ENCODE measurements around the gene NFKB2. TPM values are rescaled to one million over a fixed set of nuclear protein-coding genes. Genes with fewer than 3 reads are reported as not detected.

The NFKB2 gene
- total RNA-seq, 1 donor from 2014 or later, result 7.5 TPM

GRCh38 chr10:102421757-102422512, 26.4 kb downstream of the NFKB2 start:
- peak overlapping the region; percentile 81 for H3K4me3 Mint-ChIP-seq (ENCODE audit: unreplicated experiment)
- no peak for TF ChIP-seq CTCF (IDR thresholded peaks at IDR 0.05; ENCODE audit: partially characterized antibody, unreplicated experiment)
- DNase-seq, result no peak
- H3K4me1 Mint-ChIP-seq (ENCODE audit: low read depth, unreplicated experiment), result peaks cover 17% of the 10 kb centered on the region
- peaks cover 13% of the 10 kb centered on the region for H3K27me3 Mint-ChIP-seq (ENCODE audit: unreplicated experiment)
- no peak overlapping the region for H3K27ac Mint-ChIP-seq (ENCODE audit: unreplicated experiment)
- H3K9me3 Mint-ChIP-seq (ENCODE audit: unreplicated experiment), result peaks cover 9% of the 10 kb centered on the region
- H3K36me3 Mint-ChIP-seq (ENCODE audit: unreplicated experiment), result no peaks in the 10 kb centered on the region

GRCh38 chr10:102422545-102423129, 27.1 kb downstream of the NFKB2 start:
- TF ChIP-seq CTCF (IDR thresholded peaks at IDR 0.05; ENCODE audit: partially characterized antibody, unreplicated experiment), result peak; percentile 53
- peak; percentile 88 for DNase-seq
- H3K4me1 Mint-ChIP-seq (ENCODE audit: low read depth, unreplicated experiment), result peaks cover 13% of the 10 kb centered on the region
- no peak overlapping the region for H3K27ac Mint-ChIP-seq (ENCODE audit: unreplicated experiment)
- peaks cover 13% of the 10 kb centered on the region for H3K27me3 Mint-ChIP-seq (ENCODE audit: unreplicated experiment)
- peak overlapping the region; percentile 79 for H3K4me3 Mint-ChIP-seq (ENCODE audit: unreplicated experiment)
- H3K36me3 Mint-ChIP-seq (ENCODE audit: unreplicated experiment), result no peaks in the 10 kb centered on the region
- H3K9me3 Mint-ChIP-seq (ENCODE audit: unreplicated experiment), result peaks cover 6% of the 10 kb centered on the region

DNA sequence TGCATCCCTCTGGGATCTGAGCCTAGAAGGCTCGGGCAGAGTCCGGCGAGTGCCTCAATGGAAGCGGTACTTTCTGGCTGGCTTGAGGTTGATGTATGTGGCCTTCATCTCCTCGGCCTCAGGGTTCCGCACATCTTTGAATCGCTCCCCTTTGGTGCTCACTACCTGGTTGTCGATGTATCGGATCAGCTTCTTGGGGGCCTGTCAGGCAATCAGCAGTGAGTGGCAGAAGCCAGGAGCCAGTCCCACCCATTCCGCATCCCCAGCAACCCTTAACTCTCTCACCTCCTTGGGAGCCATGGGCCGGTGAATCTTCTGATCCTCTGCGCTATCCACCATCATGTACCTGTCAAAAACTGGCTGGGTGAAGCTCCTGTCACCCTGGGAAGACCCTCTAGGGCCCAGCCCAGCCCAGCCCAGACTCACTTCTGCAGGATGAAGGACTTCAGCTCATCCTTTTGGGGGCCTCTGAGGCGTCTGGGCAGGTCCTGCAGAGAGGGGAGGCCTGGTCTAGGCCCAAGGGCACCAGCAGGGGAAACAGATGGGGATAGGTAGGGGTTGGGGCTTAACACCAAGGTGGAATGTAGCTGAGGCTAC, 28.0 kb downstream of the NFKB2 start:
- H3K4me3 Mint-ChIP-seq (ENCODE audit: unreplicated experiment), result no peak overlapping the region
- H3K27ac Mint-ChIP-seq (ENCODE audit: unreplicated experiment), result no peak overlapping the region
- H3K36me3 Mint-ChIP-seq (ENCODE audit: unreplicated experiment), result no peaks in the 10 kb centered on the region
- H3K9me3 Mint-ChIP-seq (ENCODE audit: unreplicated experiment), result peaks cover 3% of the 10 kb centered on the region
- DNase-seq, result no peak
- peaks cover 7% of the 10 kb centered on the region for H3K4me1 Mint-ChIP-seq (ENCODE audit: low read depth, unreplicated experiment)
- TF ChIP-seq CTCF (IDR thresholded peaks at IDR 0.05; ENCODE audit: partially characterized antibody, unreplicated experiment), result no peak
- H3K27me3 Mint-ChIP-seq (ENCODE audit: unreplicated experiment), result peaks cover 13% of the 10 kb centered on the region

GRCh38 chr10:102424145-102424544, 28.6 kb downstream of the NFKB2 start:
- Mint-ChIP-seq H3K9me3 (ENCODE audit: unreplicated experiment) (peaks cover 2% of the 10 kb centered on the region), H3K36me3 (ENCODE audit: unreplicated experiment) (no peaks in the 10 kb centered on the region), H3K27me3 (ENCODE audit: unreplicated experiment) (peaks cover 9% of the 10 kb centered on the region), H3K27ac (ENCODE audit: unreplicated experiment) (no peak overlapping the region), H3K4me1 (ENCODE audit: low read depth, unreplicated experiment) (peaks cover 6% of the 10 kb centered on the region), H3K4me3 (ENCODE audit: unreplicated experiment) (no peak overlapping the region)
- TF ChIP-seq CTCF (IDR thresholded peaks at IDR 0.05; ENCODE audit: partially characterized antibody, unreplicated experiment), result no peak
- DNase-seq, result no peak

DNA sequence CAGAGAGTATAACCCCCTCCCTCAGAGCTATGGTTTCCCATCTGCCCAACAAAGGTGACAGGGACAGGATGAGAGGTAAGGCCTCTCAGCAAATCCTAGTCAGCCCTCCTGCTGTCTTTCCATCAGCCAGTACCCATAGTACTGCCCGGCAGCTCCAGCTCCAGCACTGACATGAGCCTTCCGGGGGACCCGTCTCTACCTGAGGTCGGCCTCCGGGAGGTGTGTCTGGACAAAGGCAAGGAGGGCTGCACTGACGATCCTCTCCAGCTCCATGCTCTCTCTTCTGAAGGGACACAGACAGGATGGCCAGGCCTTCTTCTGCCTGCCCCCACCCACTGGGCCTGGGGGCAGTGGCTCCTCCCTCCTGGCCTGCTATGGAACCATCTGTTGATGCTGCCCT, 29.4 kb downstream of the NFKB2 start:
- no peak for TF ChIP-seq CTCF (IDR thresholded peaks at IDR 0.05; ENCODE audit: partially characterized antibody, unreplicated experiment)
- peaks cover 8% of the 10 kb centered on the region for H3K27me3 Mint-ChIP-seq (ENCODE audit: unreplicated experiment)
- H3K36me3 Mint-ChIP-seq (ENCODE audit: unreplicated experiment), result no peaks in the 10 kb centered on the region
- H3K9me3 Mint-ChIP-seq (ENCODE audit: unreplicated experiment), result no peaks in the 10 kb centered on the region
- H3K27ac Mint-ChIP-seq (ENCODE audit: unreplicated experiment), result no peak overlapping the region
- no peak overlapping the region for H3K4me3 Mint-ChIP-seq (ENCODE audit: unreplicated experiment)
- no peak for DNase-seq
- H3K4me1 Mint-ChIP-seq (ENCODE audit: low read depth, unreplicated experiment), result peaks cover 5% of the 10 kb centered on the region
